ENCODE measurements around the gene OGFOD1.

Gene OGFOD1
- 23.2 to 84.1 reads per million in 2 donors for total RNA-seq

DNA sequence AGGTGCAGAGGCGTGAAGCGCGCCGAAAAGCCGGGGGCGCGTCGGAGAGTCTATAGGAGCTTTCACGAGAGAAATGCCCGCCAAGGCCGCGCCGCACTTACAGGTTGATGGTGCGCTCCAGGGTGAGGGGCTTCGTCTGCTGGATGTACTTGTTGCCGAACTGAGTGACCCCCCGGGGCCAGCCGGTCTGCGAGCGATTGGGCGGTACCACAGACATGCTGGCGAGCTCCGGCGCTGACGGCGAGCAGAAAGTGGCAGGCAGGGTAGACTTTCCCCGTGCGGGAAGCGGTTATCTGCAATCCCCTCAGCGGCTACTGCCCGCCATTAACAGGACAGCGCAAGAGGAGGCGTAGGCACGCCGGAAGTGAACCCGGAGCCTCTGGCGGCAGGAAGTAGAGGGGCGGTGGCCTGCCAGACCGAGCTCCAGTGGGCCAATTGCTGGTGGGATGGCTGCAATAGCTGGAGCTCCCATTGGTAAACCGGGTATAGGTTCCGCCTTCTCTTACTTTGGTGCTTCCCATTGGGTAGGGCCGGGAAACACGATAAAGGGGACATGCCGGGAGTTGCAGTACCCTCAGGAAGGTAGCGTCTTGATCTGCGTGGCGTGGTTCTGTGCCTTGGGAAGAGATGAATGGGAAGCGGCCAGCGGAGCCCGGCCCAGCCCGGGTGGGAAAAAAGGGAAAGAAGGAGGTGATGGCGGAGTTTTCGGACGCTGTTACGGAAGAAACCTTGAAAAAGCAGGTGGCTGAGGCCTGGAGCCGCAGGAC lies at the start of gene OGFOD1, which contains the start of gene NUDT21:
TSS of gene OGFOD1 (plus strand) at position 569 of the 767 bp plus-strand sequence. CDS start at position 628, 59 bp downstream.
TSS of gene NUDT21 (minus strand) at position 347 of the 767 bp plus-strand sequence. CDS start at position 217, 130 bp downstream.
- peak; percentile 81 for DNase-seq

DNA sequence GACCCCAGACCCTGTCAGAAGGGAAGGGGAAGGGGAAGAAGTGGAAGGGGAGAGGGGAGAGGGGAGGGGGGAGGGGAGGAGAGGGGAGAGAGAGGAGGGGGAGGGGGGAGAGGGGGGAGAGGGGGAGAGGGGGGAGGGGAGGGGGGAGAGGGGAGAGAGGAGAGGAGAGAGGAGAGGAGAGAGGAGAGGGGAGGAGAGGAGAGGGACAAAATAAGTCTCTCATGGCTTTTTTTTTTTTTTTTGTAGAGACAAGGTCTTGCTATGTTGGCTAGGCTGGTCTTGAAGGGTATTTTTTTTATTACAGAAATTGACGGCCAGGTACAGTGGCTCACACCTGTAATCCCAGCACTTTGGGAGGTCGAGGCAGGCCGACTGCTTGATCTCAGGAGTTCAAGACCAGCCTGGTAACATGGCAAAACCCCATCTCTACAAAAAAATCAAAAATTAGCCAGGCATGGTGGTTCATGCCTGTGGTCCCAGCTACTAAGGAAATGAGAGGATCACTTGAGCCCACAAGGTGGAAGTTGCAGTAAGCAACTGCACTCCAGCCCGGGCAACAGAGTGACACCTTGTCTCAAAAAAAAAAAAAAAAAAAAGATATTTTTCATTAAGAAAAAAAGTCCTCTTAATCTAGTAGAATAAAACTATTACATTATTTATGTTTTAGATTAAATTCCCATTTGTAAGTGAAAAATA lies 45.2 kb upstream of the OGFOD1 start:
- no peak for DNase-seq

DNA sequence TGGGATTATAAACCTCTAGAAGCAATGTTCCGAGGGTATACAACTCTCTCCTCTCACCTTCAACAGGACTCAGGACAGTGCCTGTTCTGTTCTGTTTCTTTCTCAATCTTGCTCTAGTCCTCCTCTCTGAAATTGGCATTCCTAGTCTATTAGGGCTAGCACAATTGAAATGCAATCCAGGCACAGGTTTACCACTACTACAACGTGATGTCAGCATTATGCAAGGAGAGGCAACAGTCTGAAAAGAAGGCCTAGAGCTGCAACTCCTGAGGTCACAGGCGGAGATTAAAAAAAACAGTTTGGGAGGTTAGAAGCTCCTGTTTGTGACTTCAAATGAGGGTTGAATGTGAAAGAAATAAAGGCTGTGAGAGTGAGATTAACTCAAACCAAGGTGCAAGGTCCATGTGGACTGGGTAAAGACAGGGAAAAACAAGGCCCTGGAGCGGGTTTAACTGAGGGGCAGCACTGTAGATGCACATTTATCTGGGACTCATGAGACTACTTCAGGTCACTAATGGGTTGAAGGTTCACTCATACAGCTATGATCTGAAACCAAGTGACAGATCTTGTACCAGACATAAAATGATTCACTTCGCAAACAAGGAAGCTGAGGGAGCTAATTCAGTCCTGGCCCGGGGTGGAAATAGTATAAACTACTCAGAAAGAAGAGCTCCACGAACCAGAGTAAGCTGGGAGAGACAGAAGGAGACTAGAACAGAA lies 42.8 kb upstream of the OGFOD1 start:
- no peak for DNase-seq

DNA sequence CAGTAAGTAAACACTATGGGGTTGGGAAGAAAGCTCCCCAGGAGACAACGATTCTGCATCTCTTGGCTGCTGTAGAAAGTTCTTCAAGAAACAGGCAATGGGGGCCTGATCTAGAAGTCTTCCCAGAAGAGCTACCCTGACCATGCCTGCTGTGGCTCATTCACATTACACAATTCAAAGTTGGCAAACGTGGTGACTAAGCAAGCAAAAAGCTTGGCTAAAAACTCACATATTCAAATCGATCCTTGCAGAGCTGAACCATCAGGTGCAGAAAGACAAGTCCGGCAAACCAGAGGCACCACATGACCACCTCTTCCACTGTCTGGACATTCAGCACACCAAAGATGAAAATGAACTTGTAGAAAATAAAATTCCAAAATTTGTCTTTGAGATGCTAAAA lies 42.2 kb upstream of the OGFOD1 start:
- no peak for DNase-seq

GRCh38 chr16:56411123-56411522 lies 40.2 kb upstream of the OGFOD1 start:
- no peak for DNase-seq

DNA sequence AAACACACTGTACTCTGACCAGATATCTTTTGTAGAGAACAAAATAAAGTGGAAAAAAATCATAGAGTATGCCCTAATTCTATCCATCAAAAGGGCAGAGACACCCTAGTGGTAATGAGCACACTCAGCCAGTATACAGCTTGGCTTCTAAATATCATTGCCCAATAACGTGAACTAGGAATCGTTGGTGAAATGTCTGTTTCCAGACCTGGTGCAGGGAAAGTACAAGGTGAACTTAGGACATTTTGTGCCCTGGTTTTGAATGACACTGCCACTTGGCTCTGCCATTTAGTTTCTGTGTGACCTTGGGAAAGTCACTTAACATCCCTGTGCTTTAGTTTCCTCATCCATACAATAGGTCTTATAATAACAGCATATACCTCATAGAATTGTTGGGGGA lies 39.7 kb upstream of the OGFOD1 start:
- DNase-seq = no peak

DNA sequence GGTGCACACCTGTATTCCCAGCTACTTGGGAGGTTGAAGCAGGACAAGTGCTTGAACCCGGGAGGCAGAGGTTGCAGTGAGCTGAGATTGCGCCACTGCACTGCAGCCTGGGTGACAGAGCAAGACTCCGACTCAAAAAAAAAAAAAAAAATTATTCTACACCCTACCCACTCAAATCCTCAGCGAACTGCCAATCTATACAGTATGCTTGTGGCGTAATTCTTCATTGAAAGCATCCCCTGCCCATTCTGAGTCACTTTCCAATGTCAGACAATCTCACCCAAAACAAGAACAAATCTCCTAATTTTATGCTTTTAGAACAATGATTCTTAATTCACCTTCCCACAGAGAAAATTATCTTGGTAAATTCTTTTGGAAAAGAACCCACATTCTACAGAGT lies 38.0 kb upstream of the OGFOD1 start:
- DNase-seq = no peak

GRCh38 chr16:56414366-56414765 lies 37.0 kb upstream of the OGFOD1 start:
- DNase-seq = no peak

DNA sequence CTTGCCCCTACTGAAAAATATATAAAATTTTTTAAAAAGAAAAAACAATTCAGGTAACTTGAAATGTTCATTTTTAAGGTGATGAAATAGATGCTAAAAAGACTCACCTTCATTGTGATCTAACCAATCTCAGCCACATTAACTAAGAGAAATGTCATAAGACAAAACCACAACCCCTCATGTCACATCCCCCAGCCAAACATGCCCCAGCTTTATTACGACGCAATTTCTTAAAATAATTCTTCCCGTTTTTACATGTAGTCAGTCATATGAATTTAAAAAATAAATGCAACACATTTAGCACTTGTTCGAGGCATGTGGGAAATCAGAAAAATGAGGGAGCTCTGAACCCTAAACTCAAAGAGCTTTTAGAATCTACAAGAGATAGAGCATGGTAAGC lies 35.5 kb upstream of the OGFOD1 start:
- DNase-seq = no peak

- DNase-seq = no peak
Measured at GRCh38 chr16:56417138-56417537, 34.2 kb upstream of the OGFOD1 start.

DNA sequence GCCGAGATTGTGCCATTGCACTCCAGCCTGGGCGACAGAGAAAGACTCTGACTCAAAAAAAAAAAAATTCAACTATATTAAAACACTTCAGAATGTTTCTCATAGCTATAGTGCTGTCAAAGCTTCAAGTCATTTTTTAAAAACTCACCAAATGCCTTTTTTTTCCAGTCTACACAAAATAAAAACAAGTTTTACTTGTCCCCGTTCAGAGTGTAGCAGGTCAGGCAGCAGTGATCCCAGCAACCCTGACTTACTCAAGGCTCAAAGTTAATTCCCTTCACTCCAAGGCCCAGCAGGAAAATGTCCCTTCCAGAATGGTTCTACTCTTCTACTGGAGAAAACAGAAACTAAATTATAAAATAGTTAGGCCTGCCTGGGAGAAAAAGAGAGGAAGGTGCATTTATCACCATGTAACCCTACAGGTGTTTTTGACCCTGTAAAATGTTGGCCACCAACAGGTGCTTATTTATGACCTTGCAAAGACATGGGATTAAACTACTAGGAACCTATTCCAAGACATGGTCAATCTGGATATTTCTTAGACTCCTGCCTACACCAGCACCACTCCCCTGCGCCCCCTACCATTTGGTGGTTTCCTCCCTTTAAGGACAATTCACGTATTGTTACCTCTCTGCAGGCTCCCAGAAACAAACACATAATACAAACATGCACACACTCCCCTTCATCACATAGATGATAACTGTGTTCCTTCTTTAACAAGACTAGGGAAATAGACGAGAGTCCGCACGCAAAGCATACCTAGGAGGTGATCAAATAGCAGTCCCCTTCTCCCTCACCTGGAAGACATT lies 31.4 kb upstream of the OGFOD1 start:
- DNase-seq = no peak

- DNase-seq = no peak
Measured at GRCh38 chr16:56420613-56421012, 30.7 kb upstream of the OGFOD1 start.

GRCh38 chr16:56421313-56421712 lies 30.0 kb upstream of the OGFOD1 start:
- no peak for DNase-seq

DNA sequence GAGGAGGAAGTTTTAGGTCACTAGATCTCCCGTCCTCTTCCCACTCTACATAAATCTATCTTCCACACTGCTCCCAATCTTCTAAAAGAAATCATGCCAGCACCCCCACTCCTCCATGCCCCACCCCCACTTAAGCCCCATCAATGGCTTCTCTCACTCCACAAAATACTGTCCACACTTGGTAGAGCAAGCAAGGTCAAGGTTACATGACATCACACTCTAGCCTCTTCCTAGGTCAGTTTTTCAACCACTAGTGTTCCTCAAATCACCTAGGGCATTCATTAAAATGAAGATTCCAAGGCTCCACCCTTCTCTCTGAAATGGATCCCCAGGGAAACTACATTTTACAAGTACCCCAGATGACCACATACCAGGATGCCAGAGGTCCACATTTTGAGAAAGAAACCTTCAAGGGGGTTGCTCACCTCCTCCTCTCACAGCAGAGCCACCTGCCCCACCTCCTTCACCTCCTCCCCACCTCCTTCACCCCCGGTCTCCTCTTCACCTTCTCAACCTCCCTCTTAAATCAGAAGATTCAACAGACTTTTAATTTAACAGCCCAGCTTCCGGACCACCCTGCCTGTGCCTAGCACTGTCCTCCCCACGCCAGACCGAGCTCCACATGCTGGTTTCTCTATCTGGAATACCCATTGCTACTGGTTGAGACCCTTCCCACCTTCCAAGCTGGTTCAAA lies 29.2 kb upstream of the OGFOD1 start:
- no peak for DNase-seq

GRCh38 chr16:56422896-56423441 lies 28.4 kb upstream of the OGFOD1 start:
- no peak for DNase-seq

DNA sequence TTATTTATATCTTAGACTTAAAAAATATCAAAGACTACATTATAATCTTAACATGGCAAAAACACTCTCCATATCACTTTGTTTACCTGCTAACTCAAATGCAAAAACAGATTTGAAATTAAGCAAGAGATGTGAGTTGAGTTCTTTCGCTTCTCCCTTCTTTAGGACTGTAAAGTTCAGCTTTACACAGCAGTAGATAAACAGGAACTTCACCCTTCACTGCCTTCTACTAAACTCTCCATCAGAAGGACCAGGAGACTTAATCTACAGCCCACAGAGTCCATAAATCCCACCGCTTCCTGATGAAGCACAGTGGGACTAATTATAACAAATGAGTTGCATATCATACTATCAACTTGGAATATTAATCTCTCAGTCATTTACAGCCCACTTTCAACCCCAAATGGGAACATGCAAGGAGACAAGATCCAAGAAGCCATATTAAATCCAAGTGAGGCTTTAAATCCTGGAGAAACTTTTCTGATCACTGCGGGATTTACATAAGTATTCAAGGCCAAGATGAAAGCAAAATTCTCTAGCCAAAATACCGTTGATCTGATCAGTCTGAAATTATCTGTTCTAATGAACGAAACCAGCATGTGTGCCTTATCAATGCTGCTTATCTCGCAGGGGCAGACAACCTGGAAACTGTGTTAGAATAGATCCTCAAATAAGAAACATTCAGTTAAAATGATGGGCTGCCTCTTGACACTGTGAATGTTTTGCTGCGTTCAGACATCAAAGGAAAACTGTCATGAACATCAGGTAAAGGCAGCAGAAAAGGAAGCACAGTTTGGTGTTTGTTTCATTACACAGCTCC lies 27.6 kb upstream of the OGFOD1 start:
- no peak for DNase-seq

- no peak for DNase-seq
Measured at GRCh38 chr16:56424404-56424764, 27.0 kb upstream of the OGFOD1 start.

DNA sequence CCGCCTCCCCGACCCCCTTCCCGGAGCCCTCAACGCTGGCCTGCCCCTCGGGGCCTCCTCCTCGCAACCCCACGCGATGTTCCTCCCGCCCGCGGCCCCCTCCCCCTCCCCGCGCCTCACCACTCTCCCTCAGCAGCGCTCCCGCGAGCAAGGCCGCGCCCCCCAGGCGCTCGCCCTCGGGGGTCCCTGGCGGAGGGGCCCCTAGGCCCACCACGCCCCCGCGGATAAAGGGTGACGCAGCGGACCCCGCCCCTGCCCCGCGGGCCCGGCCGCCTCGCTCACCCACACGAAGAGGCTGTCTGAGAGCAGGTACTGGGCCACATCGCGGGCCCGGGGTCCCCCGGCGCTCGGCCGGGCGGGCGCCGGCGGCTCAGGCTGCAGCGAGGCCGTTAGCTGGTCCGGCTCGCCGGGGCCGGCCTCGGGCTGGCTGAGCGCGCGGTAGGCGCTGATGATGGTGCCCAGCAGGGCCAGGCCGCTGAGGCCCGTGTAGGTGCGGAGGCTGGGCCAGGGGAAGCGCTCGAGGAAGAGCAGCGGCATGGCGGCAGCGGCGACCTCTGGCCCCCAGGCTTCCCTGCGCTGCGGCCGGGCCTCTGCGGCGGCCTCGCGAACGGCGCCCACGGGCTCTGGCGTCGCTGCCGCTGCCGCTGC lies 26.4 kb upstream of the OGFOD1 start:
- peak; percentile 33 for DNase-seq

DNA sequence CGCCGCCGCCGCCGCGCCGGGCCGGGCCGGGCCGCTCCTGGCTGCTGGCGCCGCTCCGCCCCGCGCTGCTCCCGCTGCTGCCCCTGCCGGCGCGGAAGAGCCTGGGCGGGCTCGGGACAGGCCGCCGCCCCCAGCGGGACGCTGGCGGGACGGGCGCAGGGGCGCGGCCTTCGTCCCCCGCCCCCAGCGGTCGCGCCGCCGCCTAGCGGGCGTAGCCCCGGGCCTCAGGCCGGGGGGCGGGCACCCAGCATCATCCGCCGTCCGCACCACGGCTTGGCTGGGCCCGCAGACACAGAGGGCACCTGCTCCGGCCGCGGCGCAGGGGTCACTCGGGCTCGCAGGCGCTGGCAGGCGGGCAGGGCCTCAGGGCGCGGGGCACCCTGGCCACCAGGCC lies 25.9 kb upstream of the OGFOD1 start, which contains the start of gene AMFR:
TSS of gene AMFR (minus strand) at position 107 of the 394 bp plus-strand sequence. CDS start 218 bp downstream, outside the sequence.
- DNase-seq = peak; percentile 55

DNA sequence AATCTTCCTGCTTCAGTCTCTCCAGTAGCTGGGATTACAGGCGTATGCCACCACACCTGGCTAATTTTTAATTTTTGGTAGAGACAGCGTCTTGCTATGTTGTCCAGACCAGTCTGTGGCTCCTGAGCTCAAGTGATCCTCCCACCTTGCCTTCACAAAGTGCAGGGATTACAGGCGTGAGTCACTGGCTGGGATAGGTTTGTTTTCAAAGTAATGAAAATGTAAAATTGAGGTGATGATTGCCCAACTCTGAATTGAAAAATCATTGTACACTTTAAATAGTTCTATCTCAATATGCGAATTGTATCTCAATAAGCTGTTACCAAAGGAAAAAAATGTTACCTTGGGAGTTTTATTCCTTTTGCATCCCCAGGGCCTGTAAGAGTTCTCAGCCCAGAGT lies 24.8 kb upstream of the OGFOD1 start:
- no peak for DNase-seq

Measured in T-helper 9 cell (primary cell).